Aorta (tissue), 5 donors: ENCODE results near the gene MCF2L. TPM values are rescaled to one million over a fixed set of nuclear protein-coding genes. Genes with fewer than 3 reads are reported as not detected.
A peak's percentile ranks its signal among the peaks of the same experiment; 100 is the strongest.

ENCODE experiments used
- ATAC-seq: fragments of 200-7000 bp; cut with Tn5 transposase; one replicate; pipeline ENCODE4 v1.9.1; 2022; ENCODE audit warnings: moderate library complexity; ENCODE audit not compliant: low FRiP score
- DNase-seq, 2 donors: peaks; one replicate each; pipeline ENCODE4 v3.0.0-alpha.2; 2020
- H3K27ac ChIP-seq, 2 donors: one replicate each; pipeline ENCODE4 v1.5.1; 2013; ENCODE audit warnings: low read length in 2 of 2, mild to moderate bottlenecking in 2 of 2, moderate library complexity in 2 of 2, control low read depth in 1 of 2, inconsistent platforms in 1 of 2, low read depth in 1 of 2
- H3K27me3 ChIP-seq, 2 donors: one replicate each; pipeline ENCODE4 v1.6.1; 2013; ENCODE audit warnings: control low read depth in 1 of 2, low read length in 1 of 2, mild to moderate bottlenecking in 1 of 2, moderate library complexity in 1 of 2; ENCODE audit not compliant: insufficient read depth in 2 of 2, control insufficient read depth in 1 of 2
- H3K36me3 ChIP-seq, 2 donors: one replicate each; pipeline ENCODE4 v1.6.1; 2013; ENCODE audit warnings: control low read depth in 1 of 2, low read length in 1 of 2, mild to moderate bottlenecking in 1 of 2; ENCODE audit not compliant: insufficient read depth in 2 of 2, control insufficient read depth in 1 of 2
- H3K4me1 ChIP-seq, 2 donors: one replicate each; pipeline ENCODE4 v1.6.1; 2013; ENCODE audit warnings: low read length in 2 of 2, control low read depth in 1 of 2, mild to moderate bottlenecking in 1 of 2, moderate library complexity in 1 of 2; ENCODE audit not compliant: insufficient read depth in 2 of 2, control insufficient read depth in 1 of 2
- H3K4me3 ChIP-seq, 2 donors: one replicate each; pipeline ENCODE4 v1.5.1; 2013; ENCODE audit warnings: low read length in 2 of 2, control low read depth in 1 of 2, mild to moderate bottlenecking in 1 of 2
- H3K9me3 ChIP-seq: one replicate; pipeline ENCODE4 v1.6.1; 2013; ENCODE audit warnings: mild to moderate bottlenecking, low read length; ENCODE audit not compliant: control insufficient read depth
- WGBS, 2 donors: extraction: QIAGEN DNeasy Blood & Tissue Kit; methylation state at CpG; one replicate each; pipeline ENCODE4 v1.1.7; 2013; 5-methylcytosine and 5-hydroxymethylcytosine counted together
- intact Hi-C, 2 donors: fragments of 100-400 bp; cut with DNase I; formaldehyde crosslinking; loops; one replicate each; pipeline versions ENCODE4 v1.14.2 to v1.15.0; 2022
- polyA plus RNA-seq, 2 donors: library from polyadenylated mRNA; stranded (reverse); fragments of 200-250 nt; gene quantifications; one replicate each; pipeline ENCODE4 v1.2.3, GENCODE V29; 2013
- total RNA-seq, 2 donors: library from RNA; stranded (reverse); fragmentation: NEBNext Ultra II Directional; extraction: Animal tissue kit (Norgen Biotek cat#: 25700); gene quantifications; one replicate each; pipeline ENCODE4 v1.2.1, GENCODE V29; 2021
- donor health status: healthy with polysubstance abuse.
- donor health status: Bipolar disorder and iron deficiency.
- donor health status: DM: no; HTN: no; CAD: no.
- donor health status: DM: no; HTN: no; CAD: no.
- donor health status: DM: yes; HTN: yes; CAD: no.

Gene MCF2L
- total and polyA plus RNA-seq, 4 donors, result 3.2 to 73.3 (median 27.6) TPM

- intact Hi-C loops, result no loop called here
- Histone ChIP-seq H3K4me3 (peak overlapping the region in 1 of 2 donors; percentile 40), H3K4me1 (no peaks in the 10 kb centered on the region), H3K36me3 (no peaks in the 10 kb centered on the region), H3K27me3 (no peaks in the 10 kb centered on the region), H3K27ac (no peak overlapping the region), H3K9me3 (peaks cover 1% of the 10 kb centered on the region)
- ATAC-seq (no peak), DNase-seq (peak in 1 of 2 donors; percentile 77)
- 4 to 5% methylated on average over 39 to 52 of the region's 52 CpGs for WGBS, 2 donors
Measured at GRCh38 chr13:112968380-112968909, 569 bp upstream of the MCF2L start.

GRCh38 chr13:112969692-112970338 is 801 bp downstream of the MCF2L start:
- H3K9me3 ChIP-seq, result peaks cover 1% of the 10 kb centered on the region
- no peak overlapping the region for H3K27ac ChIP-seq
- DNase-seq (no peak), ATAC-seq (no peak)
- WGBS, 2 donors, result 43 to 56% methylated on average over 13 of the region's 13 CpGs
- H3K4me1 ChIP-seq, result no peaks in the 10 kb centered on the region
- H3K27me3 ChIP-seq, result no peaks in the 10 kb centered on the region
- H3K36me3 ChIP-seq, result no peaks in the 10 kb centered on the region
- intact Hi-C loops, result loop anchor here in 1 of 2 donors (10.0 kb wide), 1 partner anchor 1425 kb away; no protein-coding TSS in a partner anchor
- H3K4me3 ChIP-seq, result no peak overlapping the region

- 85 to 89% methylated on average over 23 of the region's 23 CpGs for WGBS, 2 donors
- H3K4me1 ChIP-seq, result no peaks in the 10 kb centered on the region
- no peak overlapping the region for H3K4me3 ChIP-seq
- H3K9me3 ChIP-seq, result peaks cover 1% of the 10 kb centered on the region
- intact Hi-C loops, result loop anchor here in 1 of 2 donors (10.0 kb wide), 1 partner anchor 1426 kb away; no protein-coding TSS in a partner anchor
- DNase-seq (peak in 1 of 2 donors; percentile 52), ATAC-seq (no peak)
- H3K36me3 ChIP-seq, result no peaks in the 10 kb centered on the region
- no peak overlapping the region for H3K27ac ChIP-seq
- no peaks in the 10 kb centered on the region for H3K27me3 ChIP-seq
Measured at GRCh38 chr13:112970552-112971287, 1.7 kb downstream of the MCF2L start.

GRCh38 chr13:112971288-112971643 is 2.3 kb downstream of the MCF2L start:
- WGBS, 2 donors, result 93 to 95% methylated on average over 6 of the region's 6 CpGs
- ATAC-seq (no peak), DNase-seq (peak in 1 of 2 donors; percentile 38)
- peaks cover 1% of the 10 kb centered on the region for H3K9me3 ChIP-seq
- no peak overlapping the region for H3K27ac ChIP-seq
- H3K4me1 ChIP-seq, result no peaks in the 10 kb centered on the region
- intact Hi-C loops, result loop anchor here in 1 of 2 donors (10.0 kb wide), 1 partner anchor 1426 kb away; no protein-coding TSS in a partner anchor
- H3K36me3 ChIP-seq, result no peaks in the 10 kb centered on the region
- H3K4me3 ChIP-seq, result no peak overlapping the region
- H3K27me3 ChIP-seq, result no peaks in the 10 kb centered on the region

- 82 to 83% methylated on average over 1 of the region's 1 CpG for WGBS, 2 donors
- no peak overlapping the region for H3K4me3 ChIP-seq
Measured at GRCh38 chr13:112972258-112972657, 3.2 kb downstream of the MCF2L start.

GRCh38 chr13:112972867-112973576 is 4.0 kb downstream of the MCF2L start:
- Histone ChIP-seq H3K9me3 (peaks cover 1% of the 10 kb centered on the region), H3K27me3 (no peaks in the 10 kb centered on the region), H3K36me3 (no peaks in the 10 kb centered on the region), H3K4me1 (no peaks in the 10 kb centered on the region), H3K27ac (no peak overlapping the region), H3K4me3 (no peak overlapping the region)
- ATAC-seq, result no peak
- DNase-seq, result peak in 1 of 2 donors; percentile 54
- intact Hi-C loops, result loop anchor here in 1 of 2 donors (10.0 kb wide), 1 partner anchor 1428 kb away; no protein-coding TSS in a partner anchor
- 83 to 85% methylated on average over 19 of the region's 19 CpGs for WGBS, 2 donors

More at GRCh38 chr13:112972258-112972657, 3.2 kb downstream of the MCF2L start:
- Histone ChIP-seq H3K4me1 (no peaks in the 10 kb centered on the region), H3K36me3 (no peaks in the 10 kb centered on the region), H3K9me3 (peaks cover 1% of the 10 kb centered on the region), H3K27me3 (no peaks in the 10 kb centered on the region), H3K27ac (no peak overlapping the region)
- intact Hi-C loops, result loop anchor here in 1 of 2 donors (10.0 kb wide), 1 partner anchor 1427 kb away; no protein-coding TSS in a partner anchor
- no peak for ATAC-seq
- no peak for DNase-seq

GRCh38 chr13:112973577-112973951 is 4.5 kb downstream of the MCF2L start:
- H3K27ac ChIP-seq, result no peak overlapping the region
- H3K36me3 ChIP-seq, result no peaks in the 10 kb centered on the region
- ATAC-seq (no peak), DNase-seq (peak in 1 of 2 donors; percentile 67)
- peaks cover 1% of the 10 kb centered on the region for H3K9me3 ChIP-seq
- H3K4me3 ChIP-seq, result no peak overlapping the region
- no peaks in the 10 kb centered on the region for H3K27me3 ChIP-seq
- WGBS, 2 donors, result 89 to 91% methylated on average over 16 to 18 of the region's 18 CpGs
- H3K4me1 ChIP-seq, result no peaks in the 10 kb centered on the region
- intact Hi-C loops, result loop anchor here in 1 of 2 donors (10.0 kb wide), 1 partner anchor 1429 kb away; no protein-coding TSS in a partner anchor

GRCh38 chr13:112974125-112974524 is 5.1 kb downstream of the MCF2L start:
- WGBS, 2 donors, result 78 to 84% methylated on average over 8 of the region's 8 CpGs

More at GRCh38 chr13:112974125-112974524, 5.1 kb downstream of the MCF2L start:
- Histone ChIP-seq H3K27me3 (no peaks in the 10 kb centered on the region), H3K4me3 (no peak overlapping the region), H3K9me3 (peaks cover 1% of the 10 kb centered on the region), H3K4me1 (no peaks in the 10 kb centered on the region), H3K27ac (no peak overlapping the region), H3K36me3 (no peaks in the 10 kb centered on the region)
- intact Hi-C loops, result loop anchor here in 1 of 2 donors (10.0 kb wide), 1 partner anchor 1429 kb away; no protein-coding TSS in a partner anchor
- peak in 1 of 2 donors; percentile 65 for DNase-seq
- ATAC-seq, result no peak
